ENCODE measurements around the gene CYTIP. TPM values are rescaled to one million over a fixed set of nuclear protein-coding genes. Genes with fewer than 3 reads are reported as not detected.

The CYTIP gene
- total RNA-seq, 1 donor from 2014 or later, result 0.27 TPM

DNA sequence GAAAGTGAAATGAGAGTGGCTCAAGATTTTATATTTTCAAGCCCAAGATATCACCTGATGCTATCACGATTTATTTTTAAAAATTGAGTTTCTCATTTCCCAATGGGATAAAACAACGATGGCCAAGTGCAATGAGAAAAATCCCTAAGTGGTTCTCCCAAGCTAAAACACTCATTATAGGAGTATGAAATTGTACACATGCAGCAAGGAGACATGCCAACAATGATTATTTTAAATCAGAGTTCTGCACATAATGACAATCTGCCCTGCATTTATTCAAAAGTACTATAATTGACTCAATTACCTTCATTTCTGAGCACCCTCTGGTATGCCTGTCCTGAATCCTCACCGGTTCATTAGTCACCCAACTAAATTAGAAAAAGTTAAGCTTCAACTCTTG lies 12.7 kb downstream of the CYTIP start:
- H3K9me3 Mint-ChIP-seq (ENCODE audit: low read depth), result peaks cover 6% of the 10 kb centered on the region
- TF ChIP-seq, protein P1, sequence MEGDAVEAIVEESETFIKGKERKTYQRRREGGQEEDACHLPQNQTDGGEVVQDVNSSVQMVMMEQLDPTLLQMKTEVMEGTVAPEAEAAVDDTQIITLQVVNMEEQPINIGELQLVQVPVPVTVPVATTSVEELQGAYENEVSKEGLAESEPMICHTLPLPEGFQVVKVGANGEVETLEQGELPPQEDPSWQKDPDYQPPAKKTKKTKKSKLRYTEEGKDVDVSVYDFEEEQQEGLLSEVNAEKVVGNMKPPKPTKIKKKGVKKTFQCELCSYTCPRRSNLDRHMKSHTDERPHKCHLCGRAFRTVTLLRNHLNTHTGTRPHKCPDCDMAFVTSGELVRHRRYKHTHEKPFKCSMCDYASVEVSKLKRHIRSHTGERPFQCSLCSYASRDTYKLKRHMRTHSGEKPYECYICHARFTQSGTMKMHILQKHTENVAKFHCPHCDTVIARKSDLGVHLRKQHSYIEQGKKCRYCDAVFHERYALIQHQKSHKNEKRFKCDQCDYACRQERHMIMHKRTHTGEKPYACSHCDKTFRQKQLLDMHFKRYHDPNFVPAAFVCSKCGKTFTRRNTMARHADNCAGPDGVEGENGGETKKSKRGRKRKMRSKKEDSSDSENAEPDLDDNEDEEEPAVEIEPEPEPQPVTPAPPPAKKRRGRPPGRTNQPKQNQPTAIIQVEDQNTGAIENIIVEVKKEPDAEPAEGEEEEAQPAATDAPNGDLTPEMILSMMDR (IDR thresholded peaks at IDR 0.05), result no peak

DNA sequence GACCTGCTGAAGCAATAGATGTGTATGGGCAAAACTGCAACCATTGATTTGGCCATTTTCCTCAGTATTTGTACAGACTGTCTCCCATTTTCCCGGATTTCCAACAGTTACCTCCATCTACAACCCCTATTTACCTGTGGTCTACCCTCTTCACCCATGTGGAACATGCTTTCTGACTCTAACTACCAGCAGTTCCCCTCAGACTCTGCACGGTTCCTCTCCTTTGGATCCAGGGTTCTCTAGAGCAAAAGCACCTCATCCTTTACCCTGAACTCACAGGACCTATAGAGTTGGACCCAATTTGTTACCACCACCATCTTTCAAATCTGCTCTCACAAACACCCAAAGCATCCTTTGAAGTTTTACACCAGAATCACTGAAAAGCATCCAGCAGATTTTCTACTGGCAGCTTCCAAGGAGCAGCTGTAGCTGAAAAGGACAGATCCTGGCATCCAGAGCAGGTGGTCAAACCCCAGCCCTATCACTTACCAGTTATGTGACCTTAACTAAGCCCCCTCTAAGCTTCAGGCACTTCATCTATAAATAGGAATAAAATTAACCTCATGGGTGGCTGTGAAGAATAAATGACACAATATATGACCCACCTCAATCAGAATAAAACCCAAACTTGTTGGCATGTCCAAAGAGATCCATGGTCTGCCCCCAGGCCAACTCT lies 15.3 kb downstream of the CYTIP start:
- peaks cover 10% of the 10 kb centered on the region for H3K9me3 Mint-ChIP-seq (ENCODE audit: low read depth)

More for the DNA sequence above, 12.7 kb downstream of the CYTIP start:
- Mint-ChIP-seq H3K36me3 (ENCODE audit: low read depth) (peaks cover 1% of the 10 kb centered on the region), H3K4me3 (ENCODE audit: unreplicated experiment) (no peak overlapping the region), H3K27ac (ENCODE audit: unreplicated experiment) (no peak overlapping the region), H3K4me1 (ENCODE audit: low read depth) (peaks cover 30% of the 10 kb centered on the region), H3K27me3 (ENCODE audit: low read depth) (no peaks in the 10 kb centered on the region)
- no peak for DNase-seq (ENCODE audit: low spot score)

DNA sequence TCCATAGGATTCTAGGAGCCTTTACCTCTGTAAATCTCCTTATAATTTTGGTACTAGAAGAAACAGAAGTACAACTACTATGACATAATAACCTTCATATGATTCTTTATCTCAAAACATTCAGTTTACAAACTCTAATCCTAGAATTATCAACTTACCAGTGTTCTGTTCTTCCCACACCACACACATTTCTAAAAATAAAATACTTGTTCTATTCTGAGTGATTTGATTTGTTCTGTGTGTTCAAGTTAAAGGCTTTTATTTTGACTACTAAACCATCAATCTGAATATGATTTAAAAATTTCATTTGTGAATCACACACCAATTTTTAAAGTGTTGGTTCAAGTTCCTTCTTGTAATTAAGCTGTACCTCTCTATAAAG lies 16.0 kb downstream of the CYTIP start:
- Mint-ChIP-seq H3K4me3 (ENCODE audit: unreplicated experiment) (no peak overlapping the region), H3K4me1 (ENCODE audit: low read depth) (peaks cover 4% of the 10 kb centered on the region), H3K27ac (ENCODE audit: unreplicated experiment) (no peak overlapping the region), H3K36me3 (ENCODE audit: low read depth) (peaks cover 1% of the 10 kb centered on the region), H3K9me3 (ENCODE audit: low read depth) (peaks cover 12% of the 10 kb centered on the region), H3K27me3 (ENCODE audit: low read depth) (peaks cover 2% of the 10 kb centered on the region)
- TF ChIP-seq, protein P1 (IDR thresholded peaks at IDR 0.05), result no peak
- no peak for DNase-seq (ENCODE audit: low spot score)

More for the DNA sequence above, 15.3 kb downstream of the CYTIP start:
- TF ChIP-seq, protein P1 (IDR thresholded peaks at IDR 0.05), result no peak
- peaks cover 11% of the 10 kb centered on the region for H3K4me1 Mint-ChIP-seq (ENCODE audit: low read depth)
- H3K4me3 Mint-ChIP-seq (ENCODE audit: unreplicated experiment), result no peak overlapping the region
- no peaks in the 10 kb centered on the region for H3K27me3 Mint-ChIP-seq (ENCODE audit: low read depth)
- no peak overlapping the region for H3K27ac Mint-ChIP-seq (ENCODE audit: unreplicated experiment)
- no peak for DNase-seq (ENCODE audit: low spot score)
- H3K36me3 Mint-ChIP-seq (ENCODE audit: low read depth), result peaks cover 1% of the 10 kb centered on the region

DNA sequence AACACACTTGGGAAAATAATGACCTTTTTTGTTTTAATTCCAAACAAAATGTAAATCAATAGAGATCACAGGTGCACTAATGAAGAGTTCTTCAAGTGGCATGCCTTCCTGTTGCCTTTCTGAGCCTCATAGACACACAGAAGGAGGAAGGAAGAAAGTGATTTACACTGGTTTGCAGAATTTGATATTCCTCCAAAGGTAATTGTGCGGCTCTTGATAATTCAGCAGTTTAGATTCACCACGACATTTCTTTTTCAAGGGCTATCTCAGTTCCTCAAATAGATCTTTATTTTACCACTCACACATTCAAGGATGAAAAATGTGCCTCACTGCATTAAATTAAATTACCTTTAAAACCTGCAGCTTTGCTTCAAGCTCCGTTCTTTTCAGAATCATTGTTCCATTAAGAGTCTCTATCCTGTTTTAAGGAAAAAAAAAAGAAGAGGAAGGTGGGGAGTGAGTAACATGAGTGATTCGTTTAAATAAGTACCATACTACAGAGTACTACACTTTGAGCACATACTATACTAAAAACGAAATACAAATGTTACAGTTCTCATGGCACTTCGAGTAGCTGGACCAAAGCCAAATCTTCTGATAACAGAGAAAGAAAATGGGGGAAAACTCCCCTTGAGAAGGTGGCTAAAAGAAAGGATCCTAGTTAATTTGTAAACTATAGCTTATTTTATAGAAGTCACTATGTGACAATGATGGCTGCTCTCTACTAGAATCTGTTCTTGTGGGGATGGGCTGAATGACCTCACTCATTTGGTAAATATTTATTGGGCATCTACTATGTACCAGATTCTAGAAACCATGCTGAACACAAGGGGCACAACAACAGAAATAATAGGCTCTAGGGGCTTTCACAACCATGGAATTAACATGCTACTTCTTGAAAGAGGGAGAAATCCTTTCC lies 16.6 kb downstream of the CYTIP start:
- TF ChIP-seq, protein P1 (IDR thresholded peaks at IDR 0.05), result no peak
- Mint-ChIP-seq H3K36me3 (ENCODE audit: low read depth) (peaks cover 1% of the 10 kb centered on the region), H3K4me3 (ENCODE audit: unreplicated experiment) (no peak overlapping the region), H3K27me3 (ENCODE audit: low read depth) (peaks cover 3% of the 10 kb centered on the region), H3K27ac (ENCODE audit: unreplicated experiment) (no peak overlapping the region), H3K4me1 (ENCODE audit: low read depth) (no peaks in the 10 kb centered on the region), H3K9me3 (ENCODE audit: low read depth) (peaks cover 14% of the 10 kb centered on the region)
- no peak for DNase-seq (ENCODE audit: low spot score)

DNA sequence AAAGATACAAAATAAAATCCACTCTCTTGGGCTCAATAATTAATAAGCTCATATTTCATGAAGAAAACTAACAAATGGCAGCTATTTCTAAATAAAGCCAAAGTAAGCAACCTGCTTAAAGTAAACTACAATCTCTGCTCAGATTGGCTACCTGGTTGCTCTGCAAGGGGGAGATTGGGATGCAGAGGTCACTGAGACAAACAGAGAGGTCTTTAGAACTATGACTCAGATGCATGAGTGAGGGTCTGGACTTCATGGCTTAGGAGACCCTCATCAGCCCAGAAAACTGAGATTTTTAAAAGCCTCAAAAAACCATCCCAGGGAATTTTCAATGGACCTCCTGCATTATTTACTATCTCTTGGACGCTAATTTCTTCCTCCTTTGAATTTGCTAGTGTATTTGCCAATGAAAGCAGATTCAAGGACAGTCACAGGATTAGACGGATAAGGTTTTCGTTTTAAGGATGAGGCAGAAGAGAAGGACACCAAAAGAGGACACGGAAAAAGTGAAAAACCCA lies 17.4 kb downstream of the CYTIP start:
- DNase-seq (ENCODE audit: low spot score), result no peak
- H3K36me3 Mint-ChIP-seq (ENCODE audit: low read depth), result peaks cover 1% of the 10 kb centered on the region
- no peak overlapping the region for H3K4me3 Mint-ChIP-seq (ENCODE audit: unreplicated experiment)
- H3K4me1 Mint-ChIP-seq (ENCODE audit: low read depth), result no peaks in the 10 kb centered on the region
- H3K27ac Mint-ChIP-seq (ENCODE audit: unreplicated experiment), result no peak overlapping the region
- peaks cover 14% of the 10 kb centered on the region for H3K9me3 Mint-ChIP-seq (ENCODE audit: low read depth)
- TF ChIP-seq, protein P1 (IDR thresholded peaks at IDR 0.05), result no peak
- H3K27me3 Mint-ChIP-seq (ENCODE audit: low read depth), result peaks cover 3% of the 10 kb centered on the region
